ENCODE measurements around the gene MDH2.

DNA sequence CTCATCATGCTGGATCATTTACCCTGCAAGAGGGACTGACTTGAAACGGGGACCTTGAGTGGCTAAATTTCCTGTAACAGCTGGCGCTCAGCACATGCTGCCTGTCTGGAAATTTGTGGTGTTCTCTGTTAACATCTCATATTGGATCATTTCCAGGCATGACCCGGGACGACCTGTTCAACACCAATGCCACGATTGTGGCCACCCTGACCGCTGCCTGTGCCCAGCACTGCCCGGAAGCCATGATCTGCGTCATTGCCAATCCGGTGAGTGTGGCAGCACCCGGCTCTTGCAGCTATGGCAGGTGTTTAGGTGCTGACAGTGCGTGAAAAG, 9.9 kb downstream of the MDH2 start:
- TF ChIP-seq, protein P1, sequence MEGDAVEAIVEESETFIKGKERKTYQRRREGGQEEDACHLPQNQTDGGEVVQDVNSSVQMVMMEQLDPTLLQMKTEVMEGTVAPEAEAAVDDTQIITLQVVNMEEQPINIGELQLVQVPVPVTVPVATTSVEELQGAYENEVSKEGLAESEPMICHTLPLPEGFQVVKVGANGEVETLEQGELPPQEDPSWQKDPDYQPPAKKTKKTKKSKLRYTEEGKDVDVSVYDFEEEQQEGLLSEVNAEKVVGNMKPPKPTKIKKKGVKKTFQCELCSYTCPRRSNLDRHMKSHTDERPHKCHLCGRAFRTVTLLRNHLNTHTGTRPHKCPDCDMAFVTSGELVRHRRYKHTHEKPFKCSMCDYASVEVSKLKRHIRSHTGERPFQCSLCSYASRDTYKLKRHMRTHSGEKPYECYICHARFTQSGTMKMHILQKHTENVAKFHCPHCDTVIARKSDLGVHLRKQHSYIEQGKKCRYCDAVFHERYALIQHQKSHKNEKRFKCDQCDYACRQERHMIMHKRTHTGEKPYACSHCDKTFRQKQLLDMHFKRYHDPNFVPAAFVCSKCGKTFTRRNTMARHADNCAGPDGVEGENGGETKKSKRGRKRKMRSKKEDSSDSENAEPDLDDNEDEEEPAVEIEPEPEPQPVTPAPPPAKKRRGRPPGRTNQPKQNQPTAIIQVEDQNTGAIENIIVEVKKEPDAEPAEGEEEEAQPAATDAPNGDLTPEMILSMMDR (IDR thresholded peaks at IDR 0.05; ENCODE audit: insufficient read depth, low read length, poor library complexity, severe bottlenecking), result no peak
- no peak for TF ChIP-seq EZH2phosphoT487 (conservative IDR thresholded peaks at IDR 0.05; ENCODE audit: low read length)

Data from SU-DHL-6 (cell line).